ENCODE results near the gene ZIC2.

- no peak for TF ChIP-seq CTCF (IDR thresholded peaks at IDR 0.05)
- TF ChIP-seq EP300 (IDR thresholded peaks at IDR 0.05), result no peak
- no peak for TF ChIP-seq POLR2A (IDR thresholded peaks at IDR 0.05)
Observed at GRCh38 chr13:99969919-99970650, 11.5 kb upstream of the ZIC2 start.
